NB4 (cell line): ENCODE results near the gene PCDHB11.

Source experiments
- MYC ChIP-seq: IDR thresholded peaks from 2 replicates; pipeline ENCODE4 v1.6.1; 2011; ENCODE audit warnings: low read depth, low read length
- POLR2A ChIP-seq: IDR thresholded peaks from 2 replicates; pipeline ENCODE4 v1.6.1; 2011; ENCODE audit warnings: mild to moderate bottlenecking; ENCODE audit not compliant: insufficient read length; ENCODE audit errors: extremely low read depth
- TF ChIP-seq, protein P1 (sequence below): IDR thresholded peaks from one replicate; pipeline ENCODE4 v1.5.1; 2012; ENCODE audit warnings: low read depth, low read length
- TF ChIP-seq, protein P2 (sequence below): IDR thresholded peaks from 2 replicates; pipeline ENCODE4 v1.6.1; 2011; ENCODE audit warnings: low read depth, low read length

DNA sequence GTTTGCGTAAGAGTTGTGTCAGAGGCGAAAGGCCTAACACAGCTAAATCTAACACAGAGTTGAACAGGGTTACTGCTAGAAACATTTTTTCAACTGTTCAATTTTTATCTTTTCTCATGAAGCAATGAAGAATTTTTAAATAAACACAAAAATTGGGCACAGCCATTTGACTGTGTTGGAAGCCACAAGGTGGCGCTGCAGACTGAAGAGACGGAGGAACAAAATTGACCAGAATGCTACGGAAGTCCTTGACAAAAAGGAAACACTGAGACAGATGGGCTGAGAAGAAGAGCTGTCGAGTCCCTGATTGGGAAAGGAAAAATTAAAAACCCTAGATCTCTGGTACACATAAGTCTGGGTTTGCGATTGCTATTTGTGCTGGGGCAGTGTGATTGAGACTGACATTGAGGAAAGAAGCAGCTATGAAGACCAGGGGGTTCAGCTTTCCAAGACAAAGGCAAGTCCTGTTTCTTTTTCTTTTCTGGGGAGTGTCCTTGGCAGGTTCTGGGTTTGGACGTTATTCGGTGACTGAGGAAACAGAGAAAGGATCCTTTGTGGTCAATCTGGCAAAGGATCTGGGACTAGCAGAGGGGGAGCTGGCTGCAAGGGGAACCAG, 12.4 kb upstream of the PCDHB11 start, which contains the start of gene PCDHB9:
- TF ChIP-seq, protein P1, sequence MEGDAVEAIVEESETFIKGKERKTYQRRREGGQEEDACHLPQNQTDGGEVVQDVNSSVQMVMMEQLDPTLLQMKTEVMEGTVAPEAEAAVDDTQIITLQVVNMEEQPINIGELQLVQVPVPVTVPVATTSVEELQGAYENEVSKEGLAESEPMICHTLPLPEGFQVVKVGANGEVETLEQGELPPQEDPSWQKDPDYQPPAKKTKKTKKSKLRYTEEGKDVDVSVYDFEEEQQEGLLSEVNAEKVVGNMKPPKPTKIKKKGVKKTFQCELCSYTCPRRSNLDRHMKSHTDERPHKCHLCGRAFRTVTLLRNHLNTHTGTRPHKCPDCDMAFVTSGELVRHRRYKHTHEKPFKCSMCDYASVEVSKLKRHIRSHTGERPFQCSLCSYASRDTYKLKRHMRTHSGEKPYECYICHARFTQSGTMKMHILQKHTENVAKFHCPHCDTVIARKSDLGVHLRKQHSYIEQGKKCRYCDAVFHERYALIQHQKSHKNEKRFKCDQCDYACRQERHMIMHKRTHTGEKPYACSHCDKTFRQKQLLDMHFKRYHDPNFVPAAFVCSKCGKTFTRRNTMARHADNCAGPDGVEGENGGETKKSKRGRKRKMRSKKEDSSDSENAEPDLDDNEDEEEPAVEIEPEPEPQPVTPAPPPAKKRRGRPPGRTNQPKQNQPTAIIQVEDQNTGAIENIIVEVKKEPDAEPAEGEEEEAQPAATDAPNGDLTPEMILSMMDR: peak; percentile 86
- TF ChIP-seq POLR2A: no peak
- TF ChIP-seq, protein P2, sequence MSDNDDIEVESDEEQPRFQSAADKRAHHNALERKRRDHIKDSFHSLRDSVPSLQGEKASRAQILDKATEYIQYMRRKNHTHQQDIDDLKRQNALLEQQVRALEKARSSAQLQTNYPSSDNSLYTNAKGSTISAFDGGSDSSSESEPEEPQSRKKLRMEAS: no peak
- no peak for TF ChIP-seq MYC
